OCI-LY7 (cell line): ENCODE data around the gene ABCA4.

Source experiments
- CTCF ChIP-seq: fragments of 200-600 bp; sonication (generic); conservative IDR thresholded peaks from 2 replicates; pipeline ENCODE4 v1.5.1; 2014; ENCODE audit warnings: mild to moderate bottlenecking, antibody characterized with exemption, low read length, moderate library complexity, mixed read lengths
- EZH2phosphoT487 ChIP-seq: fragments of 200-600 bp; sonication (generic); IDR thresholded peaks from 2 replicates; pipeline ENCODE4 v1.6.1; 2018; ENCODE audit warnings: low read depth, borderline replicate concordance, mild to moderate bottlenecking, mixed run types, antibody characterized with exemption, low read length, moderate library complexity, mixed read lengths

- no peak for TF ChIP-seq CTCF
- TF ChIP-seq EZH2phosphoT487, result no peak
Observed at GRCh38 chr1:94014087-94014486, 106.9 kb downstream of the ABCA4 start.
